Activated CD8-positive, alpha-beta T cell treated with anti-CD3 and anti-CD28 coated beads for 36 hours (primary cell): Measurements from ENCODE around the gene LMF1. TPM values are rescaled to one million over a fixed set of nuclear protein-coding genes. Genes with fewer than 3 reads are reported as not detected.

Experiments
- ATAC-seq: fragments of 200-7000 bp; cut with Tn5 transposase; one replicate; pipeline ENCODE4 v1.10.0; 2021; ENCODE audit warnings: mild to moderate bottlenecking, moderate library complexity
- CTCF ChIA-PET: fragments of 350-600 bp; sonication (Branson Sonifier 250); formaldehyde crosslinking; loops from one replicate; lab custom pipeline; 2021; ENCODE audit warnings: antibody characterized with exemption; lab: Charles Lee
- POLR2A ChIA-PET: fragments of 350-600 bp; sonication (Branson Sonifier 250); formaldehyde crosslinking; loops from one replicate; lab custom pipeline; 2021; ENCODE audit warnings: antibody characterized with exemption; lab: Charles Lee
- DNase-seq: peaks from one replicate; pipeline ENCODE4 v3.0.0-alpha.2; 2020
- H3K27ac Mint-ChIP-seq: one replicate; pipeline ENCODE4 v1.8.0; 2021; ENCODE audit warnings: mild to moderate bottlenecking, mixed read lengths
- H3K27me3 Mint-ChIP-seq: one replicate; pipeline ENCODE4 v1.8.0; 2021; ENCODE audit warnings: mixed read lengths
- H3K36me3 Mint-ChIP-seq: one replicate; pipeline ENCODE4 v1.8.0; 2021; ENCODE audit warnings: low read depth, mixed read lengths
- H3K4me1 Mint-ChIP-seq: one replicate; pipeline ENCODE4 v1.8.0; 2021; ENCODE audit warnings: low read depth, mixed read lengths
- H3K4me3 Mint-ChIP-seq: one replicate; pipeline ENCODE4 v1.8.0; 2021; ENCODE audit warnings: mild to moderate bottlenecking, moderate library complexity, mixed read lengths
- H3K9me3 Mint-ChIP-seq: one replicate; pipeline ENCODE4 v1.8.0; 2021; ENCODE audit warnings: mixed read lengths
- CTCF ChIP-seq: fragments of 200-600 bp; IDR thresholded peaks from one replicate; pipeline ENCODE4 v1.8.0; 2022; ENCODE audit warnings: antibody characterized with exemption, mild to moderate bottlenecking
- intact Hi-C: fragments of 100-400 bp; cut with micrococcal nuclease; formaldehyde crosslinking; loops from one replicate; pipeline ENCODE4 v1.10.0; 2022
- total RNA-seq, 2 experiments: library from RNA; stranded (reverse); gene quantifications; one replicate each; pipeline ENCODE4 v1.2.3, GENCODE V29; 2021

LMF1 gene
- total RNA-seq, 2 experiments from 2014 or later: 8.7 to 9.7 TPM

GRCh38 chr16:907842-908241, 62.9 kb downstream of the LMF1 start:
- no peaks in the 10 kb centered on the region for H3K9me3 Mint-ChIP-seq
- DNase-seq: no peak

GRCh38 chr16:907361-907760, 63.4 kb downstream of the LMF1 start:
- no peaks in the 10 kb centered on the region for H3K27me3 Mint-ChIP-seq
- no peak for TF ChIP-seq CTCF
- peaks cover 14% of the 10 kb centered on the region for H3K36me3 Mint-ChIP-seq
- intact Hi-C loops: no loop called here
- DNase-seq: no peak
- H3K9me3 Mint-ChIP-seq: no peaks in the 10 kb centered on the region
- H3K4me3 Mint-ChIP-seq: no peak overlapping the region
- ChIA-PET POLR2A (no interaction called here), CTCF (no interaction called here)
- H3K4me1 Mint-ChIP-seq: no peaks in the 10 kb centered on the region
- ATAC-seq: no peak
- H3K27ac Mint-ChIP-seq: no peak overlapping the region

More at GRCh38 chr16:907842-908241, 62.9 kb downstream of the LMF1 start:
- ChIA-PET CTCF (no interaction called here), POLR2A (no interaction called here)
- H3K27ac Mint-ChIP-seq: no peak overlapping the region
- H3K4me1 Mint-ChIP-seq: no peaks in the 10 kb centered on the region
- no peak for TF ChIP-seq CTCF
- no peak overlapping the region for H3K4me3 Mint-ChIP-seq
- peaks cover 14% of the 10 kb centered on the region for H3K36me3 Mint-ChIP-seq
- H3K27me3 Mint-ChIP-seq: no peaks in the 10 kb centered on the region
- ATAC-seq: no peak
- intact Hi-C loops: no loop called here

- CTCF ChIA-PET: no interaction called here
- no peak for DNase-seq
- H3K27ac Mint-ChIP-seq: no peak overlapping the region
- H3K4me1 Mint-ChIP-seq: no peaks in the 10 kb centered on the region
- POLR2A ChIA-PET: no interaction called here
- H3K27me3 Mint-ChIP-seq: no peaks in the 10 kb centered on the region
- no peak overlapping the region for H3K4me3 Mint-ChIP-seq
- peaks cover 14% of the 10 kb centered on the region for H3K36me3 Mint-ChIP-seq
- ATAC-seq: no peak
- intact Hi-C loops: no loop called here
- no peaks in the 10 kb centered on the region for H3K9me3 Mint-ChIP-seq
- no peak for TF ChIP-seq CTCF
Measured at GRCh38 chr16:906296-906695, 64.5 kb downstream of the LMF1 start.

- no peak for DNase-seq
Measured at GRCh38 chr16:901715-902601, 68.8 kb downstream of the LMF1 start.

More at GRCh38 chr16:901715-902601, 68.8 kb downstream of the LMF1 start:
- no peaks in the 10 kb centered on the region for H3K27me3 Mint-ChIP-seq
- H3K4me1 Mint-ChIP-seq: no peaks in the 10 kb centered on the region
- no peak for TF ChIP-seq CTCF
- no peaks in the 10 kb centered on the region for H3K9me3 Mint-ChIP-seq
- intact Hi-C loops: no loop called here
- no peak overlapping the region for H3K27ac Mint-ChIP-seq
- H3K4me3 Mint-ChIP-seq: no peak overlapping the region
- ChIA-PET POLR2A (no interaction called here), CTCF (no interaction called here)
- peaks cover 10% of the 10 kb centered on the region for H3K36me3 Mint-ChIP-seq
- no peak for ATAC-seq
